ENCODE measurements around the gene PACSIN2. TPM values are rescaled to one million over a fixed set of nuclear protein-coding genes. Genes with fewer than 3 reads are reported as not detected.

Gene PACSIN2
- total and polyA plus RNA-seq, 2 of the 13 experiments (the other 11 are each of a cell fraction or from before 2014, with no cell fraction given), result 54.1 to 68.8 TPM

DNA sequence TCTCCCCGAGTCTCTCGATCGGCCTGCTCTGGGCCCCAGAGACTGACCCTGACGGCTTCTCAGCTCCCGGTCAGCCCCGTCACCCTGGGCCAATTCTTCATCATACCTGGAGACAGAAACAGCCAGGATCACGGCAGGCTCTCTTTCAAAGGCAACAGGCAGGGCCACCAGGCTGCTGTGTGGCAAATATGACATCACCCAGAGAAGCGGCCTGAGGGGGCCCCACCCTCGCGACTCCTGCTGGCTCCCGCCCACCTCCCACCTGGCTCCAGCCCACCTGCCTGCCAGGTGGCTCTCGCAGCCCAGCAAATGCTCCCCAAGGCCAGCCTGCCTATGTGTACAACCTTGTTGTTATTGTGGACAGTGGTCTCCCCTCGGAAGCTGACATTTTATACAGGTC is 24.9 kb upstream of the PACSIN2 start (continued):
- TF ChIP-seq UBTF (CRISPR knock-in tag; IDR thresholded peaks at IDR 0.05), result no peak
- TF ChIP-seq ESRRA (CRISPR knock-in tag; IDR thresholded peaks at IDR 0.05; ENCODE audit: low read depth), result no peak
- no peak for TF ChIP-seq MTA1 (CRISPR knock-in tag; IDR thresholded peaks at IDR 0.05; ENCODE audit: borderline replicate concordance)
- TF ChIP-seq NFIC (IDR thresholded peaks at IDR 0.05; ENCODE audit: low read length), result no peak
- no peak for TF ChIP-seq HDAC1 (CRISPR knock-in tag; IDR thresholded peaks at IDR 0.05)
- TF ChIP-seq, protein P1, sequence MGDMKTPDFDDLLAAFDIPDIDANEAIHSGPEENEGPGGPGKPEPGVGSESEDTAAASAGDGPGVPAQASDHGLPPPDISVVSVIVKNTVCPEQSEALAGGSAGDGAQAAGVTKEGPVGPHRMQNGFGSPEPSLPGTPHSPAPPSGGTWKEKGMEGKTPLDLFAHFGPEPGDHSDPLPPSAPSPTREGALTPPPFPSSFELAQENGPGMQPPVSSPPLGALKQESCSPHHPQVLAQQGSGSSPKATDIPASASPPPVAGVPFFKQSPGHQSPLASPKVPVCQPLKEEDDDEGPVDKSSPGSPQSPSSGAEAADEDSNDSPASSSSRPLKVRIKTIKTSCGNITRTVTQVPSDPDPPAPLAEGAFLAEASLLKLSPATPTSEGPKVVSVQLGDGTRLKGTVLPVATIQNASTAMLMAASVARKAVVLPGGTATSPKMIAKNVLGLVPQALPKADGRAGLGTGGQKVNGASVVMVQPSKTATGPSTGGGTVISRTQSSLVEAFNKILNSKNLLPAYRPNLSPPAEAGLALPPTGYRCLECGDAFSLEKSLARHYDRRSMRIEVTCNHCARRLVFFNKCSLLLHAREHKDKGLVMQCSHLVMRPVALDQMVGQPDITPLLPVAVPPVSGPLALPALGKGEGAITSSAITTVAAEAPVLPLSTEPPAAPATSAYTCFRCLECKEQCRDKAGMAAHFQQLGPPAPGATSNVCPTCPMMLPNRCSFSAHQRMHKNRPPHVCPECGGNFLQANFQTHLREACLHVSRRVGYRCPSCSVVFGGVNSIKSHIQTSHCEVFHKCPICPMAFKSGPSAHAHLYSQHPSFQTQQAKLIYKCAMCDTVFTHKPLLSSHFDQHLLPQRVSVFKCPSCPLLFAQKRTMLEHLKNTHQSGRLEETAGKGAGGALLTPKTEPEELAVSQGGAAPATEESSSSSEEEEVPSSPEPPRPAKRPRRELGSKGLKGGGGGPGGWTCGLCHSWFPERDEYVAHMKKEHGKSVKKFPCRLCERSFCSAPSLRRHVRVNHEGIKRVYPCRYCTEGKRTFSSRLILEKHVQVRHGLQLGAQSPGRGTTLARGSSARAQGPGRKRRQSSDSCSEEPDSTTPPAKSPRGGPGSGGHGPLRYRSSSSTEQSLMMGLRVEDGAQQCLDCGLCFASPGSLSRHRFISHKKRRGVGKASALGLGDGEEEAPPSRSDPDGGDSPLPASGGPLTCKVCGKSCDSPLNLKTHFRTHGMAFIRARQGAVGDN (CRISPR knock-in tag; IDR thresholded peaks at IDR 0.05), result peak; percentile 56
- peak; percentile 39 for TF ChIP-seq CTCF (CRISPR knock-in tag; IDR thresholded peaks at IDR 0.05)
- TF ChIP-seq, protein P2, sequence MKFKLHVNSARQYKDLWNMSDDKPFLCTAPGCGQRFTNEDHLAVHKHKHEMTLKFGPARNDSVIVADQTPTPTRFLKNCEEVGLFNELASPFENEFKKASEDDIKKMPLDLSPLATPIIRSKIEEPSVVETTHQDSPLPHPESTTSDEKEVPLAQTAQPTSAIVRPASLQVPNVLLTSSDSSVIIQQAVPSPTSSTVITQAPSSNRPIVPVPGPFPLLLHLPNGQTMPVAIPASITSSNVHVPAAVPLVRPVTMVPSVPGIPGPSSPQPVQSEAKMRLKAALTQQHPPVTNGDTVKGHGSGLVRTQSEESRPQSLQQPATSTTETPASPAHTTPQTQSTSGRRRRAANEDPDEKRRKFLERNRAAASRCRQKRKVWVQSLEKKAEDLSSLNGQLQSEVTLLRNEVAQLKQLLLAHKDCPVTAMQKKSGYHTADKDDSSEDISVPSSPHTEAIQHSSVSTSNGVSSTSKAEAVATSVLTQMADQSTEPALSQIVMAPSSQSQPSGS (CRISPR knock-in tag; IDR thresholded peaks at IDR 0.05), result peak; percentile 17; the same call in 1 of the 2 replicates
- peak; percentile 37; the same call in 1 of the 2 replicates for TF ChIP-seq PATZ1 (CRISPR knock-in tag; IDR thresholded peaks at IDR 0.05)
- TF ChIP-seq ZNF136 (CRISPR knock-in tag; IDR thresholded peaks at IDR 0.05; ENCODE audit: low read depth), result no peak
- TF ChIP-seq ZEB1 (IDR thresholded peaks at IDR 0.05; ENCODE audit: insufficient replicate concordance, low read depth), result peak; percentile 74
- 0 out of 2 replicates have a peak, but pooled peaks have one; percentile 27 for TF ChIP-seq RXRB (CRISPR knock-in tag; IDR thresholded peaks at IDR 0.05; ENCODE audit: borderline replicate concordance)
- TF ChIP-seq SALL1 (CRISPR knock-in tag; IDR thresholded peaks at IDR 0.05), result peak; percentile 46
- no peak for TF ChIP-seq PHF8 (CRISPR knock-in tag; IDR thresholded peaks at IDR 0.05)
- TF ChIP-seq GABPB1 (CRISPR knock-in tag; IDR thresholded peaks at IDR 0.05), result peak; percentile 17; the same call in 1 of the 2 replicates
- TF ChIP-seq HDAC6 (IDR thresholded peaks at IDR 0.05; ENCODE audit: low read depth, low read length), result no peak
- no peak for TF ChIP-seq LCORL (IDR thresholded peaks at IDR 0.05)
- no peak for TF ChIP-seq LCORL (CRISPR knock-in tag; IDR thresholded peaks at IDR 0.05)
- no peak for TF ChIP-seq ATF7 (IDR thresholded peaks at IDR 0.05)
- peak; percentile 63; the same call in 1 of the 2 replicates for TF ChIP-seq ATF7 (CRISPR knock-in tag; IDR thresholded peaks at IDR 0.05)
